Heart right ventricle (tissue), 16 donors: ENCODE results near the gene LRRC51. TPM values are rescaled to one million over a fixed set of nuclear protein-coding genes. Genes with fewer than 3 reads are reported as not detected.

Source experiments
- ATAC-seq, 8 donors: fragments of 200-7000 bp; cut with Tn5 transposase; one replicate each; pipeline ENCODE4 v1.9.1; 2020; ENCODE audit warnings: mild to moderate bottlenecking in 8 of 8, moderate library complexity in 8 of 8, moderate number of reproducible peaks in 1 of 8
- DNase-seq, 2 donors: peaks; one replicate each; pipeline ENCODE4 v3.0.0-alpha.2; 2020
- H3K27ac ChIP-seq, 10 donors: fragments of 200-600 bp; sonication (generic) in 2 of 10; one replicate each; pipeline versions ENCODE4 v1.5.0 to v1.8.0; 2020 to 2022; ENCODE audit warnings: mild to moderate bottlenecking in 3 of 10
- H3K27me3 ChIP-seq, 7 donors: fragments of 200-600 bp; one replicate each; pipeline ENCODE4 v1.8.0; 2021 to 2022; ENCODE audit warnings: mild to moderate bottlenecking in 2 of 7
- H3K36me3 ChIP-seq, 9 donors: fragments of 200-600 bp; sonication (generic) in 1 of 9; one replicate each; pipeline versions ENCODE4 v1.5.0 to v1.8.0; 2020 to 2022; ENCODE audit warnings: mild to moderate bottlenecking in 2 of 9
- H3K4me1 ChIP-seq, 9 donors: fragments of 200-600 bp; sonication (generic) in 1 of 9; one replicate each; pipeline versions ENCODE4 v1.5.0 to v1.8.0; 2020 to 2022; ENCODE audit warnings: mild to moderate bottlenecking in 4 of 9
- H3K4me3 ChIP-seq, 10 donors: fragments of 200-600 bp; sonication (generic) in 2 of 10; one replicate each; pipeline versions ENCODE4 v1.5.0 to v1.8.0; 2020 to 2022; ENCODE audit warnings: mild to moderate bottlenecking in 7 of 10, moderate library complexity in 2 of 10
- H3K9me3 ChIP-seq, 11 donors: fragments of 200-600 bp in 10 of 11; sonication (generic) in 2 of 11; one replicate each; pipeline versions ENCODE4 v1.5.0 to v1.8.0; 2013 to 2022; ENCODE audit warnings: mild to moderate bottlenecking in 2 of 11, control low read depth in 1 of 11, moderate library complexity in 1 of 11
- CTCF ChIP-seq, 9 donors: fragments of 200-600 bp; sonication (generic) in 2 of 9; IDR thresholded peaks; one replicate each; pipeline versions ENCODE4 v1.5.0 to v1.8.0; 2021 to 2022; ENCODE audit warnings: antibody characterized with exemption in 9 of 9, mild to moderate bottlenecking in 5 of 9, moderate library complexity in 1 of 9
- WGBS, 2 donors: extraction: QIAGEN DNeasy Blood & Tissue Kit; methylation state at CpG; one replicate each; pipeline ENCODE4 v1.1.7; 2013; ENCODE audit warnings: inconsistent platforms in 1 of 2; 5-methylcytosine and 5-hydroxymethylcytosine counted together
- intact Hi-C, 10 donors: fragments of 100-400 bp; cut with DNase I; formaldehyde crosslinking; loops; one replicate each; pipeline versions ENCODE4 v1.11.1 to v1.14.2; 2022
- polyA plus RNA-seq, 2 donors: library from polyadenylated mRNA; stranded (reverse); fragments of 200-250 nt; gene quantifications; one replicate each; pipeline ENCODE4 v1.2.3, GENCODE V29; 2013
- total RNA-seq, 10 donors: library from RNA; stranded (reverse); fragmentation: NEBNext Ultra II Directional in 3 of 10; extraction: Animal tissue kit (Norgen Biotek cat#: 25700) in 3 of 10; gene quantifications; one replicate each; pipeline versions ENCODE4 v1.2.1 to v1.2.4, GENCODE V29; 2021 to 2023
- donor health status: Arrhythmogenic right ventricular cardiomyopathy.
- donor health status: ischemic (EF 13 %, LVEDD 7.1; RV severe dilation, severe dysfunction).
- donor health status: healthy with polysubstance abuse.
- donor health status: DM: no; HTN: yes; CAD: no.
- donor health status: DM: no; HTN: no; CAD: no.
- donor health status: ischemic (EF 25% LVEDD 6.9; RV normal size, moderate dysfunction).
- donor health status: ischemic (EF 25% LVEDD 5.7; RV mildly dilated, moderate dysfunction).
- donor health status: healthy.
- donor health status: DM: yes; HTN: yes; CAD: no.
- donor health status: Ischemic cardiomyopathy.
- donor health status: ischemic (EF 35%, LVEDD 5.7; RV mildly dilated, moderate dysfunction).
- donor health status: nonischemic (EF 11% LVEDD 7.7; RV severe dilation, severe dysfunction).
- donor health status: DM: yes; HTN: yes; CAD: no.
- donor health status: PGD.
- donor health status: ischemic (EF 29% LVEDD 5.4; RV normal size, mild dysfunction).
- donor health status: nonischemic (EF 23%, LVEDD 6.1; RV moderate dilation, normal function).

Gene LRRC51
- total and polyA plus RNA-seq, 12 donors: 2.3 to 9.1 (median 4.0) TPM

- Histone ChIP-seq H3K4me3 (no peak overlapping the region), H3K9me3 (no peaks in the 10 kb centered on the region)
These were observed 5.1 kb downstream of the LRRC51 start for GRCh38 chr11:72085621-72086351.

GRCh38 chr11:72088076-72088808 is 7.6 kb downstream of the LRRC51 start:
- ATAC-seq (no peak), DNase-seq (no peak)
- H3K9me3 ChIP-seq: no peaks in the 10 kb centered on the region
- no peak overlapping the region for H3K4me3 ChIP-seq
- H3K27ac ChIP-seq: no peak overlapping the region
- H3K4me1 ChIP-seq: peaks cover 0 to 22% (median 12%) of the 10 kb centered on the region in 9 donors
- intact Hi-C loops: no loop called here
- peaks cover 0 to 55% (median 3%) of the 10 kb centered on the region in 9 donors for H3K36me3 ChIP-seq
- H3K27me3 ChIP-seq: no peaks in the 10 kb centered on the region
- 76 to 78% methylated on average over 4 of the region's 4 CpGs for WGBS, 2 donors
- TF ChIP-seq CTCF (IDR thresholded peaks at IDR 0.05): no peak

More at GRCh38 chr11:72085621-72086351, 5.1 kb downstream of the LRRC51 start:
- ATAC-seq: no peak
- H3K27me3 ChIP-seq: no peaks in the 10 kb centered on the region
- WGBS, 2 donors: 97% methylated on average over 3 of the region's 3 CpGs
- H3K27ac ChIP-seq: no peak overlapping the region
- H3K4me1 ChIP-seq: peaks cover 0 to 24% (median 9%) of the 10 kb centered on the region in 9 donors
- no peak for TF ChIP-seq CTCF (IDR thresholded peaks at IDR 0.05)
- intact Hi-C loops: no loop called here
- peaks cover 0 to 53% (median 3%) of the 10 kb centered on the region in 9 donors for H3K36me3 ChIP-seq
- DNase-seq: no peak

GRCh38 chr11:72091292-72091691 is 10.6 kb downstream of the LRRC51 start:
- H3K4me1 ChIP-seq: peaks cover 0 to 22% (median 12%) of the 10 kb centered on the region in 9 donors
- 33 to 34% methylated on average over 4 of the region's 4 CpGs for WGBS, 2 donors
- no peaks in the 10 kb centered on the region for H3K9me3 ChIP-seq
- peak overlapping the region in 5 of 10 donors; percentile 28 to 67 (median 49) for H3K27ac ChIP-seq
- intact Hi-C loops: loop anchor here (1.0 to 5.0 kb wide), 8 partner anchors 51 to 114 kb away; no protein-coding TSS in a partner anchor
- H3K36me3 ChIP-seq: peaks cover 0 to 71% (median 9%) of the 10 kb centered on the region in 9 donors
- no peak overlapping the region for H3K4me3 ChIP-seq
- DNase-seq (peak; percentile 55 to 80), ATAC-seq (peak; percentile 87 to 94 (median 92))
- peak; percentile 71 to 95 (median 88) for TF ChIP-seq CTCF (IDR thresholded peaks at IDR 0.05)
- H3K27me3 ChIP-seq: no peaks in the 10 kb centered on the region

- Histone ChIP-seq H3K36me3 (peaks cover 0 to 79% (median 22%) of the 10 kb centered on the region in 9 donors), H3K4me3 (no peak overlapping the region), H3K27me3 (no peaks in the 10 kb centered on the region), H3K27ac (no peak overlapping the region), H3K9me3 (no peaks in the 10 kb centered on the region), H3K4me1 (peaks cover 6 to 45% (median 36%) of the 10 kb centered on the region in 9 donors)
- intact Hi-C loops: loop anchor here in 1 of 10 donors (5.0 kb wide), 1 partner anchor 884 kb away; no protein-coding TSS in a partner anchor
- 95 to 99% methylated on average over 3 of the region's 3 CpGs for WGBS, 2 donors
- DNase-seq (no peak), ATAC-seq (no peak)
- TF ChIP-seq CTCF (IDR thresholded peaks at IDR 0.05): no peak
These were observed 18.1 kb downstream of the LRRC51 start for GRCh38 chr11:72098741-72099140.
